ENCODE measurements around the gene PBX1. TPM values are rescaled to one million over a fixed set of nuclear protein-coding genes. Genes with fewer than 3 reads are reported as not detected.

The PBX1 gene
- total RNA-seq, 2 donors from 2014 or later: 59.9 to 79.2 TPM

DNA sequence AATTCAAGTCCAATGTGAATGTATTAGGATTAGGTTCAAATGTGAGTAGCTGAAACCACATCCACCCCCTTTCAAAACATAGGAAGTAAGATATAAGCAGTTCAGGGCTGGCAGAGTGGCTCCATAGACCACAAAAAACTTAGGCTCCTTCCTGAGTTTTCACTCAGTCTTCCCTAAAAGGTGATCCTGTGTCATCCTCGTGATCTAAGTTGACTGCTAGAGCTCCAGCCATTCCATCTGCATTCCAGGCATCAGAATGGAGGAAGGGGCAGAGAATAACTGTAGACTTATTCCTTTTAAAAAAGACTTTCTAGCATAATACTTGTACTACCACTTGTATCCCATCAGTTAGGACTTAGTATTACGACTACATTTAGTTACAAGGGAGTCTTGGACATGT, 204.1 kb downstream of the PBX1 start:
- WGBS, 2 experiments (ENCODE audit: insufficient coverage in 1 of 2, insufficient read length in 1 of 2): 91% methylated on average over 2 of the region's 2 CpGs; no CpG with 5 or more reads in 1 of the 2 experiments
- TF ChIP-seq, protein P1, sequence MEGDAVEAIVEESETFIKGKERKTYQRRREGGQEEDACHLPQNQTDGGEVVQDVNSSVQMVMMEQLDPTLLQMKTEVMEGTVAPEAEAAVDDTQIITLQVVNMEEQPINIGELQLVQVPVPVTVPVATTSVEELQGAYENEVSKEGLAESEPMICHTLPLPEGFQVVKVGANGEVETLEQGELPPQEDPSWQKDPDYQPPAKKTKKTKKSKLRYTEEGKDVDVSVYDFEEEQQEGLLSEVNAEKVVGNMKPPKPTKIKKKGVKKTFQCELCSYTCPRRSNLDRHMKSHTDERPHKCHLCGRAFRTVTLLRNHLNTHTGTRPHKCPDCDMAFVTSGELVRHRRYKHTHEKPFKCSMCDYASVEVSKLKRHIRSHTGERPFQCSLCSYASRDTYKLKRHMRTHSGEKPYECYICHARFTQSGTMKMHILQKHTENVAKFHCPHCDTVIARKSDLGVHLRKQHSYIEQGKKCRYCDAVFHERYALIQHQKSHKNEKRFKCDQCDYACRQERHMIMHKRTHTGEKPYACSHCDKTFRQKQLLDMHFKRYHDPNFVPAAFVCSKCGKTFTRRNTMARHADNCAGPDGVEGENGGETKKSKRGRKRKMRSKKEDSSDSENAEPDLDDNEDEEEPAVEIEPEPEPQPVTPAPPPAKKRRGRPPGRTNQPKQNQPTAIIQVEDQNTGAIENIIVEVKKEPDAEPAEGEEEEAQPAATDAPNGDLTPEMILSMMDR (conservative IDR thresholded peaks at IDR 0.05): no peak
- peaks cover 22% of the 10 kb centered on the region for H3K4me1 Mint-ChIP-seq
- H3K27ac Mint-ChIP-seq: no peak overlapping the region
- H3K27ac ChIP-seq (ENCODE audit: low read depth, low read length): no peak overlapping the region
- H3K27me3 Mint-ChIP-seq (ENCODE audit: insufficient read depth): no peaks in the 10 kb centered on the region
- H3K4me3 ChIP-seq (ENCODE audit: low read length): no peak overlapping the region
- H3K27me3 ChIP-seq (ENCODE audit: control insufficient read depth, insufficient read depth, low read length, poor library complexity, severe bottlenecking): no peaks in the 10 kb centered on the region
- H3K4me3 Mint-ChIP-seq: no peak overlapping the region
- H3K9me3 ChIP-seq (ENCODE audit: control insufficient read depth, low read length): no peaks in the 10 kb centered on the region
- peaks cover 2% of the 10 kb centered on the region for H3K36me3 Mint-ChIP-seq (ENCODE audit: low read depth)
- no peak for DNase-seq
- peaks cover 3% of the 10 kb centered on the region for H3K4me1 ChIP-seq (ENCODE audit: control insufficient read depth, insufficient read depth, low read length)
- H3K36me3 ChIP-seq (ENCODE audit: control insufficient read depth, insufficient read depth, low read length): no peaks in the 10 kb centered on the region
- H3K9ac ChIP-seq (ENCODE audit: extremely low read depth, low read length, poor library complexity, severe bottlenecking): no peak overlapping the region
- no peaks in the 10 kb centered on the region for H3K9me3 Mint-ChIP-seq

DNA sequence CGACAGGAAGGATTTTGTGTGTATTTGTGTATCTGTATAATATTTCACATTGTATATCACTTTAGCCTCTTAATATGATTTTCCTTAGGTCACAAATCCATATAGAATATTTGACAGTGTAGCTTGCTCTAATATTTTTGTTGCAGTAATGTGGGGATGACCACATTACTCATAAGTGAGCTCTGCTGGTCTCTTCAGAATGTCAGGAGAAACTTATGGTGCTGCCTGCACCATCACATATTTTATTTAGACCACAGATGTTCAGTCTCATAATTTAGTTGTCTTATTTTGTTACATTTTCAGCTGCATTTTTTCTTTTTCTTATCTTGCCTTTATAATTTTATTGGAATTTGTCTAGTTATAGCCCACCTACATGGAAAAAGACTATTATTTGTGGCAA, 205.3 kb downstream of the PBX1 start:
- Mint-ChIP-seq H3K4me3 (no peak overlapping the region), H3K27me3 (ENCODE audit: insufficient read depth) (no peaks in the 10 kb centered on the region), H3K36me3 (ENCODE audit: low read depth) (peaks cover 2% of the 10 kb centered on the region), H3K9me3 (no peaks in the 10 kb centered on the region), H3K27ac (no peak overlapping the region), H3K4me1 (peaks cover 24% of the 10 kb centered on the region)
- peaks cover 5% of the 10 kb centered on the region for H3K4me1 ChIP-seq (ENCODE audit: control insufficient read depth, insufficient read depth, low read length)
- H3K9me3 ChIP-seq (ENCODE audit: control insufficient read depth, low read length): no peaks in the 10 kb centered on the region
- no peaks in the 10 kb centered on the region for H3K36me3 ChIP-seq (ENCODE audit: control insufficient read depth, insufficient read depth, low read length)
- DNase-seq: no peak
- H3K27me3 ChIP-seq (ENCODE audit: control insufficient read depth, insufficient read depth, low read length, poor library complexity, severe bottlenecking): no peaks in the 10 kb centered on the region
- WGBS, 2 experiments (ENCODE audit: insufficient coverage in 1 of 2, insufficient read length in 1 of 2): no CpG with 5 or more reads among the region's 1 CpG
- H3K9ac ChIP-seq (ENCODE audit: extremely low read depth, low read length, poor library complexity, severe bottlenecking): no peak overlapping the region
- H3K27ac ChIP-seq (ENCODE audit: low read depth, low read length): no peak overlapping the region
- TF ChIP-seq, protein P1 (conservative IDR thresholded peaks at IDR 0.05): no peak
- no peak overlapping the region for H3K4me3 ChIP-seq (ENCODE audit: low read length)

DNA sequence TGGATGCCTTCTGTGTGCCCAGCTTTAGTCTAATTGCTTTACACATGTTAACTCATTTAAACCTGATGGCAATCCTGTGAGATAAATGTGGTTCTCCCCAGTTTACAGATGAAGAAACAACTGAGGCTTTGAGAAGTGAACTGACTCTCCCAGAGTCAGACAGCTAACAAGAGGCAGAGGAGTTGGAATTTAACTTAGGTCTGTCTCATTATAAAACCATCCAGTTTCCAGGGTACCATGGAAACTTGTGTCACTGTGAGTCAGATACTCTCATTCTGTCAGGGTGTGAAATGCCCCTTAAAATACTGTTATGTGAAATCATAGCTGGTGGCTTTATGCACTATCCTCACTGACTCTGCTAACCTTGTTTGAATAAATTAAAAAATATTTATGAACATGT, 206.6 kb downstream of the PBX1 start:
- no peak overlapping the region for H3K27ac ChIP-seq (ENCODE audit: low read depth, low read length)
- Mint-ChIP-seq H3K27me3 (ENCODE audit: insufficient read depth) (no peaks in the 10 kb centered on the region), H3K27ac (no peak overlapping the region), H3K9me3 (no peaks in the 10 kb centered on the region), H3K4me1 (peaks cover 32% of the 10 kb centered on the region), H3K36me3 (ENCODE audit: low read depth) (peaks cover 2% of the 10 kb centered on the region), H3K4me3 (no peak overlapping the region)
- H3K27me3 ChIP-seq (ENCODE audit: control insufficient read depth, insufficient read depth, low read length, poor library complexity, severe bottlenecking): no peaks in the 10 kb centered on the region
- peaks cover 5% of the 10 kb centered on the region for H3K4me1 ChIP-seq (ENCODE audit: control insufficient read depth, insufficient read depth, low read length)
- DNase-seq: no peak
- no peaks in the 10 kb centered on the region for H3K36me3 ChIP-seq (ENCODE audit: control insufficient read depth, insufficient read depth, low read length)
- H3K9ac ChIP-seq (ENCODE audit: extremely low read depth, low read length, poor library complexity, severe bottlenecking): no peak overlapping the region
- H3K9me3 ChIP-seq (ENCODE audit: control insufficient read depth, low read length): no peaks in the 10 kb centered on the region
- TF ChIP-seq, protein P1 (conservative IDR thresholded peaks at IDR 0.05): no peak
- no peak overlapping the region for H3K4me3 ChIP-seq (ENCODE audit: low read length)

Data from endodermal cell (in vitro differentiated cells).